Neuronal stem cell (in vitro differentiated cells): ENCODE results near the gene FETUB.

Experiments
- DNase-seq: peaks from one replicate; pipeline ENCODE4 v3.0.0-alpha.2; 2013; ENCODE audit warnings: low spot score
- H2AFZ ChIP-seq: one replicate; pipeline ENCODE4 v1.6.1; 2013; ENCODE audit warnings: mild to moderate bottlenecking, low read length, inconsistent platforms
- H2AK5ac ChIP-seq: 2 replicates; pipeline ENCODE4 v1.6.1; 2013; ENCODE audit warnings: low read depth, mild to moderate bottlenecking, inconsistent platforms, low read length, moderate library complexity, mixed read lengths
- H2BK120ac ChIP-seq: 2 replicates; pipeline ENCODE4 v1.6.1; 2013; ENCODE audit warnings: low read depth, mild to moderate bottlenecking, inconsistent platforms, low read length, moderate library complexity, mixed read lengths
- H2BK12ac ChIP-seq: one replicate; pipeline ENCODE4 v1.6.1; 2013; ENCODE audit warnings: low read length, inconsistent platforms
- H2BK15ac ChIP-seq: 2 replicates; pipeline ENCODE4 v1.6.1; 2013; ENCODE audit warnings: mild to moderate bottlenecking, low read length, inconsistent platforms, mixed read lengths
- H2BK5ac ChIP-seq: one replicate; pipeline ENCODE4 v1.6.1; 2013; ENCODE audit warnings: inconsistent platforms, mild to moderate bottlenecking, low read length, moderate library complexity
- H3K14ac ChIP-seq: one replicate; pipeline ENCODE4 v1.6.1; 2013; ENCODE audit warnings: low read length, inconsistent platforms
- H3K18ac ChIP-seq: 2 replicates; pipeline ENCODE4 v1.6.1; 2013; ENCODE audit warnings: low read length, inconsistent platforms
- H3K23ac ChIP-seq: 2 replicates; pipeline ENCODE4 v1.6.1; 2013; ENCODE audit warnings: low read depth, mild to moderate bottlenecking, mixed read lengths, low read length, inconsistent platforms; ENCODE audit not compliant: poor library complexity
- H3K27ac ChIP-seq: replicated peaks from 3 replicates; pipeline ENCODE4 v1.5.1; 2013; ENCODE audit warnings: low read length, inconsistent platforms
- H3K27me3 ChIP-seq, 3 experiments: 2 replicates each; pipeline ENCODE4 v1.6.1; 2013; ENCODE audit warnings: low read length in 3 of 3, mild to moderate bottlenecking in 2 of 3, inconsistent platforms in 1 of 3, low read depth in 1 of 3, mixed read lengths in 1 of 3, moderate library complexity in 1 of 3; ENCODE audit not compliant: control insufficient read depth in 3 of 3, insufficient read depth in 3 of 3
- H3K36me3 ChIP-seq, 2 donors: replicated peaks in 1 of 2; 2 replicates each; pipeline ENCODE4 v1.6.1; 2013; ENCODE audit warnings: low read length in 2 of 2; ENCODE audit not compliant: control insufficient read depth in 2 of 2, insufficient read depth in 2 of 2
- H3K4ac ChIP-seq: 2 replicates; pipeline ENCODE4 v1.6.1; 2013; ENCODE audit warnings: inconsistent platforms, mild to moderate bottlenecking, low read length, moderate library complexity
- H3K4me1 ChIP-seq, 2 donors: 1 replicate in 1 of 2; 2 replicates in 1 of 2; pipeline ENCODE4 v1.6.1; 2013; ENCODE audit warnings: low read length in 2 of 2, low read depth in 1 of 2; ENCODE audit not compliant: control insufficient read depth in 2 of 2, insufficient read depth in 1 of 2
- H3K4me2 ChIP-seq: one replicate; pipeline ENCODE4 v1.6.1; 2013; ENCODE audit warnings: mild to moderate bottlenecking, low read length, inconsistent platforms; ENCODE audit not compliant: insufficient read depth, poor library complexity, severe bottlenecking
- H3K4me3 ChIP-seq, 2 donors: 2 replicates each; pipeline ENCODE4 v1.5.1; 2013; ENCODE audit warnings: low read length in 2 of 2, mild to moderate bottlenecking in 2 of 2, inconsistent platforms in 1 of 2, moderate library complexity in 1 of 2
- H3K79me1 ChIP-seq: one replicate; pipeline ENCODE4 v1.6.1; 2013; ENCODE audit warnings: low read depth, mild to moderate bottlenecking, inconsistent platforms, low read length, moderate library complexity
- H3K9ac ChIP-seq: one replicate; pipeline ENCODE4 v1.6.1; 2013; ENCODE audit warnings: mild to moderate bottlenecking, low read depth, low read length, inconsistent platforms; ENCODE audit not compliant: poor library complexity
- H3K9me3 ChIP-seq, 2 donors: replicated peaks in 1 of 2; 2 replicates each; pipeline versions ENCODE3 to v1.6.1; 2013; ENCODE audit warnings: low read length in 2 of 2, mild to moderate bottlenecking in 2 of 2, inconsistent platforms in 1 of 2, low read depth in 1 of 2, mixed read lengths in 1 of 2, moderate library complexity in 1 of 2; ENCODE audit not compliant: control insufficient read depth in 2 of 2, insufficient read depth in 1 of 2
- H4K8ac ChIP-seq: one replicate; pipeline ENCODE4 v1.6.1; 2013; ENCODE audit warnings: low read depth, mild to moderate bottlenecking, inconsistent platforms, low read length, moderate library complexity
- H4K91ac ChIP-seq: one replicate; pipeline ENCODE4 v1.6.1; 2013; ENCODE audit warnings: low read length, low read depth, mild to moderate bottlenecking, inconsistent platforms; ENCODE audit not compliant: poor library complexity
- WGBS, 2 donors: extraction: QIAGEN DNeasy Blood & Tissue Kit; methylation state at CpG; one replicate each; pipeline ENCODE4 v1.1.7; 2013; ENCODE audit warnings: missing lambda C conversion rate in 2 of 2, mixed read lengths in 1 of 2; ENCODE audit not compliant: insufficient read length in 2 of 2, insufficient replicate concordance in 1 of 2; ENCODE audit errors: extremely low coverage in 2 of 2; 5-methylcytosine and 5-hydroxymethylcytosine counted together

FETUB gene

DNA sequence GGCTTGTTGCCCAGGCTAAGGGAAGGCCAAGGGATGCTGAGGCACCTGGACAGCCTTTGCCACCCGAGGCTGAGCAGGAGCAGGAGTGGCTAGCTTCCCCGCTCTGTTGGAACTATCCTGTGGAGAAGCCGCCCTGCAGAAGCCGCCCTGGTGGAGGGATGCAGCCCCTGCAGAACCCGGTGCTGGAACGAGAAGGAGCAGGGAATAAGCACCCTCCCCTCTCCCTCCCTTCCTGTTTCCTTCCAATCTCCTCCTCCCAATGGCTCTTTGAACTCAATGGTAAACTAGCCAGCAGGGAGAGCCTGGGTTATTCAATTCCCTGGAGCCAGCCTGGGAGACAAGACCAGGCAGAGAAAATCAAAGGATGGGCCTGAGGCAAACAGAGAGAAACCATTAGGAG is 13.8 kb downstream of the FETUB start:
- Histone ChIP-seq H2AFZ (peak overlapping the region; percentile 77), H2BK12ac (no peak overlapping the region), H3K9me3 (no peaks in the 10 kb centered on the region), H3K14ac (no peak overlapping the region), H2BK120ac (no peak overlapping the region), H3K4me1 (peaks cover 0 to 4% of the 10 kb centered on the region in 2 donors), H2BK15ac (no peak overlapping the region), H2BK5ac (no peak overlapping the region), H3K4me3 (no peak overlapping the region), H3K36me3 (no peaks in the 10 kb centered on the region), H2AK5ac (no peak overlapping the region), H3K4me2 (peak overlapping the region; percentile 2), H3K9ac (no peak overlapping the region), H3K27ac (no peak overlapping the region), H4K91ac (no peak overlapping the region), H3K4ac (no peak overlapping the region), H3K79me1 (no peaks in the 10 kb centered on the region), H4K8ac (no peak overlapping the region), H3K23ac (no peak overlapping the region), H3K18ac (peak overlapping the region; percentile 12), H3K27me3 (no peaks in the 10 kb centered on the region)
- no CpG with 5 or more reads among the region's 6 CpGs for WGBS, 2 donors
- peak; percentile 27 for DNase-seq

GRCh38 chr3:186663361-186664118 is 23.3 kb downstream of the FETUB start:
- Histone ChIP-seq H3K18ac (no peak overlapping the region), H2AFZ (no peak overlapping the region), H3K79me1 (no peaks in the 10 kb centered on the region), H4K91ac (no peak overlapping the region), H3K9ac (no peak overlapping the region), H3K4me1 (peaks cover 5 to 11% of the 10 kb centered on the region in 2 donors), H3K23ac (no peak overlapping the region), H3K4me2 (peak overlapping the region; percentile 14), H2AK5ac (no peak overlapping the region), H4K8ac (no peak overlapping the region), H2BK5ac (no peak overlapping the region), H3K14ac (no peak overlapping the region), H2BK15ac (no peak overlapping the region), H3K4me3 (no peak overlapping the region), H2BK120ac (no peak overlapping the region), H3K9me3 (no peaks in the 10 kb centered on the region), H3K4ac (no peak overlapping the region), H2BK12ac (no peak overlapping the region), H3K27me3 (peaks cover 0 to 2% (median 0%) of the 10 kb centered on the region in 3 experiments), H3K36me3 (no peaks in the 10 kb centered on the region), H3K27ac (no peak overlapping the region)
- no peak for DNase-seq
- no CpG with 5 or more reads among the region's 7 CpGs for WGBS, 2 donors

DNA sequence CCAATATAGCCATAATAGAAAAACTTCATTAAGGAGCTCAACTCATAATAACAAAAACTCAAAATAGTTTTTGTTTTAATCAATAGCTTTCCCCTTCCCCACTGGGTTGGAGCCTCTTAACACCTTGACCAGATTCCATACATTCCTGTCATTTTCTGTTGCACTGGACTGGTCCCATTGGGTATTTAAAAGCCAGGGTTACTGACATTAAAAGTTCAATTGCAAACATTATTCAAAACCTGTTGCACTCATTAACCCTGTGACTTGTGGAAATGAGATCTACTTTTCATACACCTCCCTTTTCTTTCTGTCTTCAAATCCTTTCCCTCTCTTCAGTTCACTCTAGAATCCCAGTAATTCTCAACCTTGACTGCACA is 23.9 kb downstream of the FETUB start:
- Histone ChIP-seq H3K4me1 (peaks cover 5 to 11% of the 10 kb centered on the region in 2 donors), H3K14ac (no peak overlapping the region), H3K27ac (no peak overlapping the region), H3K23ac (no peak overlapping the region), H3K36me3 (no peaks in the 10 kb centered on the region), H2AFZ (no peak overlapping the region), H3K79me1 (no peaks in the 10 kb centered on the region), H3K18ac (no peak overlapping the region), H2BK120ac (no peak overlapping the region), H4K8ac (no peak overlapping the region), H3K9ac (no peak overlapping the region), H4K91ac (no peak overlapping the region), H2AK5ac (no peak overlapping the region), H3K4ac (no peak overlapping the region), H3K4me2 (no peak overlapping the region), H3K4me3 (no peak overlapping the region), H2BK15ac (no peak overlapping the region), H3K27me3 (peaks cover 0 to 2% (median 0%) of the 10 kb centered on the region in 3 experiments), H2BK12ac (no peak overlapping the region), H2BK5ac (no peak overlapping the region), H3K9me3 (no peaks in the 10 kb centered on the region)
- no peak for DNase-seq

DNA sequence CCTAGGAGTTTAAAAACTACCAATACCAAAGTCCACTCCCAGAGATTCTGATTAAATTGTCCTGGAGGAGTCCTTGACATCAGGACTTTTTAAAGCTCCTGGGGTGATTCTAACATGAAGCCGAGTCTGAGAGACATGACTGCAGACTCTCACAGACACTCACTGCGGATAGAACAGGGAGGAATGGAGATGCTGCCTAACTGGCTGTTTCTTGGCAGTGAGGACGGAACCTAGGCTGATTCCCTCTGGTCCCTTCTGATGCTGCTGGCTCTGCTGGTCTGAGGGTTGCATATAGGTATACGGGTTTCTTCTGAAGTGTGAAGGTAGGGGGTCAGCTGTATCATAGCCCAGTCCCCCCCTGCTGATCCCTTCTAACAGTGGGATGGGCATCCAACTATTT is 24.3 kb downstream of the FETUB start:
- Histone ChIP-seq H3K4me1 (peaks cover 5 to 11% of the 10 kb centered on the region in 2 donors), H3K4ac (no peak overlapping the region), H4K8ac (no peak overlapping the region), H3K14ac (no peak overlapping the region), H2BK15ac (no peak overlapping the region), H3K27me3 (peaks cover 0 to 2% (median 0%) of the 10 kb centered on the region in 3 experiments), H3K4me2 (no peak overlapping the region), H2BK12ac (no peak overlapping the region), H2BK120ac (no peak overlapping the region), H3K18ac (no peak overlapping the region), H4K91ac (no peak overlapping the region), H3K36me3 (no peaks in the 10 kb centered on the region), H3K27ac (no peak overlapping the region), H3K23ac (no peak overlapping the region), H3K9me3 (no peaks in the 10 kb centered on the region), H2AFZ (no peak overlapping the region), H3K9ac (no peak overlapping the region), H3K79me1 (no peaks in the 10 kb centered on the region), H2BK5ac (no peak overlapping the region), H2AK5ac (no peak overlapping the region), H3K4me3 (no peak overlapping the region)
- no peak for DNase-seq
- no CpG with 5 or more reads among the region's 4 CpGs for WGBS, 2 donors
